Breast epithelium (tissue), 3 donors: Measurements from ENCODE around the gene GAS1.

Experiments used
- CTCF ChIP-seq, 3 donors: fragments of 450-650 bp; IDR thresholded peaks; one replicate each; pipeline ENCODE4 v1.5.1; 2016 to 2017; ENCODE audit warnings: antibody characterized with exemption in 3 of 3, mild to moderate bottlenecking in 3 of 3, moderate library complexity in 3 of 3
- POLR2A ChIP-seq: fragments of 450-650 bp; IDR thresholded peaks from one replicate; pipeline ENCODE4 v1.6.1; 2016; ENCODE audit warnings: antibody characterized with exemption, mild to moderate bottlenecking, moderate library complexity
- POLR2AphosphoS5 ChIP-seq, 3 donors: sonication (generic); formaldehyde crosslinking; IDR thresholded peaks; one replicate each; pipeline ENCODE4 v1.6.1; 2017; ENCODE audit warnings: antibody characterized with exemption in 3 of 3

GRCh38 chr9:86940774-86941173 is 6.5 kb downstream of the GAS1 start:
- no peak for TF ChIP-seq CTCF (IDR thresholded peaks at IDR 0.05)
- TF ChIP-seq POLR2A, result no peak
- no peak for TF ChIP-seq POLR2AphosphoS5 (IDR thresholded peaks at IDR 0.05)
